ENCODE data around the gene SPINK2. TPM values are rescaled to one million over a fixed set of nuclear protein-coding genes. Genes with fewer than 3 reads are reported as not detected.

Gene SPINK2
- total and polyA plus RNA-seq, 2 of the 4 experiments (the other 2 are of a cell fraction): not detected

DNA sequence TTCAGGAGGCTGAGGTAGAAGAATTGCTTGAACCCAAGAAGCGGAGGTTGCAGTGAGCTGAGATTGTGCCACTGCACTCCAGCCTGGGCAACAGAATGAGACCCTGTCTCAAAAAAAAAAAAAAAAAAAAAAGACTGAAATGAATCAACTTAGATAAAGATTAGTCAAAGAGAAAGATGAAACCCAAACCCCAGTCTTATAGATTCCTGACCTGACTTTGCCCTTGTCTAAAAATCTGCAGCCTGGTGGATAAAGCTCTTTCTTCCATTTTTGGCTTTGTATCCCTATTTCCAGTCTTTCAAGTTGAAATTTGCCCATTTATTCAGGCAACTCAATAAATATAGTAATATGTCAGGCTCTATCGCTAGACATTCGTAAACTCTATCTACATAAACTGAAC lies 39.3 kb upstream of the SPINK2 start:
- DNase-seq (no peak), ATAC-seq (ENCODE audit: low read depth) (no peak)
- ChIA-PET POLR2A (ENCODE audit: unreplicated experiment) (no interaction called here), CTCF (no interaction called here)
- H3K79me1 ChIP-seq (ENCODE audit: low read depth in 1 of 2, low read length in 2 of 2): no peaks in the 10 kb centered on the region
- H2AK9ac ChIP-seq (replicated peaks; ENCODE audit: low read depth, low read length, poor library complexity): no peak overlapping the region
- no peak overlapping the region for H2AK5ac ChIP-seq (ENCODE audit: low read depth, low read length)
- H3K4me2 ChIP-seq (ENCODE audit: low read depth, low read length): no peak overlapping the region
- H3K14ac ChIP-seq (replicated peaks; ENCODE audit: low read depth, low read length): no peak overlapping the region
- H2BK5ac ChIP-seq (ENCODE audit: low read depth, low read length, poor library complexity, severe bottlenecking): no peak overlapping the region
- peaks cover 6% of the 10 kb centered on the region for H3K27me3 ChIP-seq (ENCODE audit: control insufficient read depth, insufficient read depth, low read length)
- intact Hi-C loops (cut with micrococcal nuclease): no loop called here
- H4K91ac ChIP-seq (ENCODE audit: insufficient read depth, low read depth, low read length): no peak overlapping the region
- no peak overlapping the region for H3K27ac ChIP-seq (ENCODE audit: insufficient read depth, low read length)
- H4K8ac ChIP-seq (ENCODE audit: low read depth in 2 of 2, low read length in 2 of 2): no peak overlapping the region
- H2BK20ac ChIP-seq (ENCODE audit: low read depth, low read length): no peak overlapping the region
- no peak overlapping the region for H3K23ac ChIP-seq (ENCODE audit: low read depth, low read length)
- no peak overlapping the region for H4K5ac ChIP-seq (ENCODE audit: low read depth, low read length)
- dilution Hi-C loops (cut with HindIII; ENCODE audit: low sequenced_read_pairs, unreplicated experiment): no loop called here
- H3K9ac ChIP-seq (ENCODE audit: low read depth, low read length): no peak overlapping the region
- H3K4me3 ChIP-seq (ENCODE audit: insufficient read depth, low read depth, low read length): no peak overlapping the region
- no peak overlapping the region for H3K4ac ChIP-seq (ENCODE audit: low read depth, low read length)
- no peaks in the 10 kb centered on the region for H4K20me1 ChIP-seq (ENCODE audit: insufficient read depth, low read length)
- H2BK15ac ChIP-seq (ENCODE audit: low read depth, low read length): no peak overlapping the region
- H3K9me3 ChIP-seq (ENCODE audit: control insufficient read depth, insufficient read depth, low read length): no peaks in the 10 kb centered on the region
- H3K4me1 ChIP-seq (ENCODE audit: control insufficient read depth, insufficient read depth, low read length): no peaks in the 10 kb centered on the region
- H2AFZ ChIP-seq (replicated peaks; ENCODE audit: low read length, poor library complexity): no peak overlapping the region
- no TSS peak for BruUV-seq (replicated peaks)
- no peak overlapping the region for H2BK120ac ChIP-seq (ENCODE audit: low read depth, low read length)
- WGBS, 2 experiments (ENCODE audit: extremely low coverage in 2 of 2, insufficient read length in 1 of 2): no CpG with 5 or more reads among the region's 3 CpGs
- no peak overlapping the region for H3K18ac ChIP-seq (ENCODE audit: low read depth, low read length)
- no peaks in the 10 kb centered on the region for H3K9me1 ChIP-seq (ENCODE audit: insufficient read depth, low read length)
- no peak overlapping the region for H3K56ac ChIP-seq (ENCODE audit: extremely low read depth, insufficient read depth, low read length)
- in situ Hi-C loops (cut with MboI; ENCODE audit: low sequenced_read_pairs): loop anchor here (25.0 kb wide), 1 partner anchor 98 kb away; no protein-coding TSS in a partner anchor
- TF ChIP-seq RAD21 (IDR thresholded peaks at IDR 0.05; ENCODE audit: low read length): no peak
- TF ChIP-seq FOS (IDR thresholded peaks at IDR 0.05; ENCODE audit: low read depth, low read length): no peak
- no peak for TF ChIP-seq SMC3 (IDR thresholded peaks at IDR 0.05; ENCODE audit: low read depth, low read length)
- no peak for TF ChIP-seq BHLHE40 (IDR thresholded peaks at IDR 0.05; ENCODE audit: low read depth, low read length)
- TF ChIP-seq MAZ (IDR thresholded peaks at IDR 0.05; ENCODE audit: borderline replicate concordance, low read depth, low read length): no peak
- no peak for TF ChIP-seq ELK1 (IDR thresholded peaks at IDR 0.05; ENCODE audit: borderline replicate concordance, low read depth, low read length)
- no peak for TF ChIP-seq CEBPB (IDR thresholded peaks at IDR 0.05; ENCODE audit: low read depth, low read length)
- TF ChIP-seq RFX5 (IDR thresholded peaks at IDR 0.05; ENCODE audit: low read depth, low read length): no peak
- no peak for TF ChIP-seq NFE2L2 (IDR thresholded peaks at IDR 0.05; ENCODE audit: low read depth, low read length)
- TF ChIP-seq CHD1 (IDR thresholded peaks at IDR 0.05; ENCODE audit: low read depth, low read length): no peak
- no peak for TF ChIP-seq RCOR1 (IDR thresholded peaks at IDR 0.05; ENCODE audit: insufficient replicate concordance, low read length)
- TF ChIP-seq CTCF (conservative IDR thresholded peaks at IDR 0.05; ENCODE audit: low read depth, low read length): no peak
- TF ChIP-seq MXI1 (IDR thresholded peaks at IDR 0.05; ENCODE audit: borderline replicate concordance, low read depth, low read length): no peak
- TF ChIP-seq USF2 (IDR thresholded peaks at IDR 0.05; ENCODE audit: low read depth, low read length): no peak
- TF ChIP-seq MAFK (IDR thresholded peaks at IDR 0.05; ENCODE audit: low read depth, low read length): no peak
- no peaks in the 10 kb centered on the region for H3K36me3 ChIP-seq (ENCODE audit: control insufficient read depth, insufficient read depth, low read length)
